SK-N-SH treated with all-trans-retinoic acid at 6 μM for 48 hours (cell line): ENCODE data around the gene PLA2G4B.

ENCODE experiments used
- ATAC-seq: fragments of 200-7000 bp; cut with Tn5 transposase; 3 replicates; pipeline ENCODE4 v1.9.1; 2020; ENCODE audit warnings: mild to moderate bottlenecking, moderate library complexity
- ARNTL ChIP-seq: fragments of 450-650 bp; formaldehyde crosslinking; IDR thresholded peaks from 2 replicates; pipeline ENCODE4 v1.5.0; 2020; ENCODE audit warnings: low read depth, mild to moderate bottlenecking, moderate library complexity, borderline replicate concordance
- BACH2 ChIP-seq: fragments of 250-450 bp; sonication (Bioruptor Pico); IDR thresholded peaks from 2 replicates; pipeline ENCODE4 v1.9.0; 2021; ENCODE audit warnings: mild to moderate bottlenecking, borderline replicate concordance
- CSDC2 ChIP-seq: fragments of 250-450 bp; sonication (Bioruptor Pico); IDR thresholded peaks from 2 replicates; pipeline ENCODE4 v1.5.0; 2020; ENCODE audit warnings: mild to moderate bottlenecking, moderate library complexity
- CSRNP3 ChIP-seq: fragments of 250-450 bp; sonication (Bioruptor Pico); IDR thresholded peaks from 2 replicates; pipeline ENCODE4 v1.5.1; 2021; ENCODE audit warnings: mild to moderate bottlenecking, moderate library complexity
- ESRRG ChIP-seq: fragments of 250-450 bp; sonication (Bioruptor Pico); IDR thresholded peaks from 2 replicates; pipeline ENCODE4 v1.6.1; 2021; ENCODE audit warnings: mild to moderate bottlenecking
- GLIS3 ChIP-seq: fragments of 250-450 bp; sonication (Bioruptor Pico); IDR thresholded peaks from 2 replicates; pipeline ENCODE4 v1.5.0; 2020; ENCODE audit warnings: mild to moderate bottlenecking, moderate library complexity
- ISL1 ChIP-seq: fragments of 250-450 bp; sonication (Bioruptor Pico); IDR thresholded peaks from 2 replicates; pipeline ENCODE4 v2.1.2; 2022; ENCODE audit warnings: mild to moderate bottlenecking, moderate library complexity
- OSR1 ChIP-seq: fragments of 250-450 bp; sonication (Bioruptor Pico); IDR thresholded peaks from 2 replicates; pipeline ENCODE4 v1.8.0; 2022; ENCODE audit warnings: moderate library complexity, mild to moderate bottlenecking, inconsistent platforms
- PATZ1 ChIP-seq: fragments of 250-450 bp; sonication (Bioruptor Pico); IDR thresholded peaks from 2 replicates; pipeline ENCODE4 v1.8.0; 2020; ENCODE audit warnings: mild to moderate bottlenecking, moderate library complexity, borderline replicate concordance
- POU6F1 ChIP-seq: fragments of 250-450 bp; sonication (Bioruptor Pico); IDR thresholded peaks from 2 replicates; pipeline ENCODE4 v1.8.0; 2021; ENCODE audit warnings: low read depth, mild to moderate bottlenecking, moderate library complexity, borderline replicate concordance
- PPARA ChIP-seq: fragments of 250-450 bp; sonication (Bioruptor Pico); IDR thresholded peaks from 2 replicates; pipeline ENCODE4 v1.5.0; 2020; ENCODE audit warnings: mild to moderate bottlenecking, borderline replicate concordance
- RARB ChIP-seq: fragments of 250-450 bp; sonication (Bioruptor Pico); IDR thresholded peaks from 2 replicates; pipeline ENCODE4 v1.8.0; 2021; ENCODE audit warnings: mild to moderate bottlenecking, moderate library complexity
- TCF4 ChIP-seq: fragments of 250-450 bp; sonication (Bioruptor Pico); IDR thresholded peaks from 2 replicates; pipeline ENCODE4 v1.8.0; 2021; ENCODE audit warnings: mild to moderate bottlenecking, moderate library complexity, borderline replicate concordance
- TOX ChIP-seq: fragments of 250-450 bp; sonication (Bioruptor Pico); IDR thresholded peaks from 2 replicates; pipeline ENCODE4 v1.8.0; 2021; ENCODE audit warnings: mild to moderate bottlenecking, moderate library complexity, borderline replicate concordance
- TSHZ2 ChIP-seq: fragments of 250-450 bp; sonication (Bioruptor Pico); IDR thresholded peaks from 2 replicates; pipeline ENCODE4 v1.5.0; 2020; ENCODE audit warnings: mild to moderate bottlenecking, moderate library complexity
- ZC3H10 ChIP-seq: fragments of 250-450 bp; sonication (Bioruptor Pico); IDR thresholded peaks from 2 replicates; pipeline ENCODE4 v1.5.1; 2021; ENCODE audit warnings: mild to moderate bottlenecking, moderate library complexity
- ZFP3 ChIP-seq: fragments of 250-450 bp; sonication (Bioruptor Pico); IDR thresholded peaks from 2 replicates; pipeline ENCODE4 v1.5.0; 2020; ENCODE audit warnings: mild to moderate bottlenecking, moderate library complexity
- ZFP30 ChIP-seq: fragments of 450-650 bp; formaldehyde crosslinking; IDR thresholded peaks from 2 replicates; pipeline ENCODE4 v1.5.0; 2022; ENCODE audit warnings: mild to moderate bottlenecking, moderate library complexity
- ZNF565 ChIP-seq: fragments of 450-650 bp; formaldehyde crosslinking; conservative IDR thresholded peaks from 2 replicates; pipeline ENCODE4 v1.5.0; 2020; ENCODE audit warnings: low read depth, mild to moderate bottlenecking, moderate library complexity
- ZNF70 ChIP-seq: fragments of 450-650 bp; formaldehyde crosslinking; IDR thresholded peaks from 2 replicates; pipeline ENCODE4 v1.5.0; 2020; ENCODE audit warnings: mild to moderate bottlenecking, moderate library complexity
- ZNF8 ChIP-seq: fragments of 450-650 bp; formaldehyde crosslinking; IDR thresholded peaks from 2 replicates; pipeline ENCODE4 v1.5.0; 2020; ENCODE audit warnings: mild to moderate bottlenecking, moderate library complexity
- TF ChIP-seq, protein P1 (sequence below): fragments of 250-450 bp; sonication (Bioruptor Pico); IDR thresholded peaks from 2 replicates; pipeline ENCODE4 v1.5.1; 2020; ENCODE audit warnings: low read depth, mild to moderate bottlenecking, moderate library complexity

Gene PLA2G4B

DNA sequence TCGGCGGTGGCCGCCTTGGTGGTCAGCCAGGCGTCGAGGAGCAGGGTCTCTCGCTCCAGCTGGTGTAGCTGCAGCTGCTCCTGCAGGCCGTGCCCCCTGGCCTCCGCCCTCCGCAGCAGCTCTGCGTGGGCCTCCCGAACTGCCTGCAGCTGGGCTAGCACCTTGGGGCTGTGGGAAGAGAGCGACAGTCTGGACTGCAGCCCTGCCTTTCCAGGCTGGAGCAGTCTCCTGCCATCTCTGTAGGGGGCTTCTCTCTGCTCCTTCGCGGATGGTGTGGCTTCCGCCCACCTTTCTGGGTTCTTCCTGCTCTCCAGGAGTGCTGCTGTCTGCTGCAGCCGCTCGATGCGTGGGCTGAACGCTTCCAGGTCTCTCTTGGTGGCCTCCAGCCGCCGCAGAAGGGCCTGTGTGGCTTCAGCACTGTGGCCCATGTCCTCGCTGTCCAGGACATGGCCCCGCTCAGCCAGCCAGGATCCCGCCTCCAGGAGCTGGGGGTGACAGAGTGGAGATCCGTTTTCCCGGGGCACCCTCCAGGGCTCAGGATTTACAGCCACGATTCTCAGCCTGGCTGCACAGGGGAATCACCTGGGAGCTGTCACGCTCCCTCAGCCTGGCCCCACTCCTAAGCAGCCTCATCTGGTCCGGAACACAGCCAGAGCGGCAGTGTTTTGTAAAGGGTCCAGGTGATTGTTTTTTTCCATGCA, 16.8 kb downstream of the PLA2G4B start:
- no peak for ATAC-seq
- no peak for TF ChIP-seq CSDC2
- no peak for TF ChIP-seq TOX (CRISPR knock-in tag)
- TF ChIP-seq, protein P1, sequence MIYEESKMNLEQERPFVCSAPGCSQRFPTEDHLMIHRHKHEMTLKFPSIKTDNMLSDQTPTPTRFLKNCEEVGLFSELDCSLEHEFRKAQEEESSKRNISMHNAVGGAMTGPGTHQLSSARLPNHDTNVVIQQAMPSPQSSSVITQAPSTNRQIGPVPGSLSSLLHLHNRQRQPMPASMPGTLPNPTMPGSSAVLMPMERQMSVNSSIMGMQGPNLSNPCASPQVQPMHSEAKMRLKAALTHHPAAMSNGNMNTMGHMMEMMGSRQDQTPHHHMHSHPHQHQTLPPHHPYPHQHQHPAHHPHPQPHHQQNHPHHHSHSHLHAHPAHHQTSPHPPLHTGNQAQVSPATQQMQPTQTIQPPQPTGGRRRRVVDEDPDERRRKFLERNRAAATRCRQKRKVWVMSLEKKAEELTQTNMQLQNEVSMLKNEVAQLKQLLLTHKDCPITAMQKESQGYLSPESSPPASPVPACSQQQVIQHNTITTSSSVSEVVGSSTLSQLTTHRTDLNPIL, result no peak
- no peak for TF ChIP-seq ZNF565 (CRISPR knock-in tag)
- no peak for TF ChIP-seq POU6F1 (CRISPR knock-in tag)
- TF ChIP-seq ARNTL (CRISPR knock-in tag), result no peak
- no peak for TF ChIP-seq RARB
- no peak for TF ChIP-seq TSHZ2 (CRISPR knock-in tag)
- no peak for TF ChIP-seq ESRRG (CRISPR knock-in tag)
- TF ChIP-seq ZFP3 (CRISPR knock-in tag), result no peak
- no peak for TF ChIP-seq CSRNP3 (CRISPR knock-in tag)
- TF ChIP-seq ZNF70 (CRISPR knock-in tag), result no peak
- no peak for TF ChIP-seq ZFP30

DNA sequence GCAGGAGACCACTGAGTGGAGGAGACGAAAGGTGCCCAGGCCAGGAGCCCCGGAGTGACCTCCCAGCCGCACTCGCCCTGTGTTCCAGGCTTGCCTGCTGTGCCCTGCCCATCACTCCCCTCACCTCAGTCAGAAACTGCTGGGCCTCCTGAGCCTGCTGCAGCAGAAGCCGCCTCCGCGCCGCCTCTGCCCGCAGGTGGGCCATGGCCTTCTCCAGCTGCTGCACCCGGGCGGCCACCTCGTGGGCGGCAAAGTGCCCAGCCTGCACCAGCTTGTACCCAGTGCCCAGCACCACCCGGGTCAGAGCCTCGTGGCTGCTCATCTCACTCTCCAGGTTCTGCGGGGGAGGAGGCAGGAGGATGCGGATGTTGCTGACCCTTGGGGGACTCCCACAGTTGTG, 17.6 kb downstream of the PLA2G4B start:
- TF ChIP-seq ESRRG (CRISPR knock-in tag) (no peak), ARNTL (CRISPR knock-in tag) (no peak), ZNF565 (CRISPR knock-in tag) (no peak), ZFP30 (no peak), ISL1 (CRISPR knock-in tag) (no peak), CSRNP3 (CRISPR knock-in tag) (no peak)
- no peak for ATAC-seq

GRCh38 chr15:41856716-41857115, 18.1 kb downstream of the PLA2G4B start:
- TF ChIP-seq CSDC2 (no peak), PPARA (CRISPR knock-in tag) (no peak), OSR1 (no peak), RARB (no peak)
- no peak for ATAC-seq

GRCh38 chr15:41857316-41857715, 18.7 kb downstream of the PLA2G4B start:
- no peak for ATAC-seq
- no peak for TF ChIP-seq ZNF70 (CRISPR knock-in tag)
- TF ChIP-seq ZC3H10 (CRISPR knock-in tag), result no peak
- TF ChIP-seq PATZ1 (CRISPR knock-in tag), result no peak
- TF ChIP-seq BACH2 (CRISPR knock-in tag), result no peak
- no peak for TF ChIP-seq ESRRG (CRISPR knock-in tag)
- TF ChIP-seq TCF4 (CRISPR knock-in tag), result no peak
- TF ChIP-seq CSDC2, result no peak
- no peak for TF ChIP-seq ISL1 (CRISPR knock-in tag)
- no peak for TF ChIP-seq RARB
- no peak for TF ChIP-seq POU6F1 (CRISPR knock-in tag)
- no peak for TF ChIP-seq GLIS3 (CRISPR knock-in tag)
- no peak for TF ChIP-seq ZNF8 (CRISPR knock-in tag)
- TF ChIP-seq PPARA (CRISPR knock-in tag), result no peak
- TF ChIP-seq ZNF565 (CRISPR knock-in tag), result no peak
- TF ChIP-seq ZFP30, result no peak
- no peak for TF ChIP-seq ZFP3 (CRISPR knock-in tag)
- no peak for TF ChIP-seq OSR1
